HG03108 (cell line): Measurements from ENCODE around the gene FKBP1A.

ENCODE experiments used
- ATAC-seq: cut with Tn5 transposase; IDR thresholded peaks from one replicate; pipeline ENCODE4 v1.9.1; 2021; ENCODE audit warnings: moderate library complexity; ENCODE audit not compliant: unreplicated experiment

The FKBP1A gene

DNA sequence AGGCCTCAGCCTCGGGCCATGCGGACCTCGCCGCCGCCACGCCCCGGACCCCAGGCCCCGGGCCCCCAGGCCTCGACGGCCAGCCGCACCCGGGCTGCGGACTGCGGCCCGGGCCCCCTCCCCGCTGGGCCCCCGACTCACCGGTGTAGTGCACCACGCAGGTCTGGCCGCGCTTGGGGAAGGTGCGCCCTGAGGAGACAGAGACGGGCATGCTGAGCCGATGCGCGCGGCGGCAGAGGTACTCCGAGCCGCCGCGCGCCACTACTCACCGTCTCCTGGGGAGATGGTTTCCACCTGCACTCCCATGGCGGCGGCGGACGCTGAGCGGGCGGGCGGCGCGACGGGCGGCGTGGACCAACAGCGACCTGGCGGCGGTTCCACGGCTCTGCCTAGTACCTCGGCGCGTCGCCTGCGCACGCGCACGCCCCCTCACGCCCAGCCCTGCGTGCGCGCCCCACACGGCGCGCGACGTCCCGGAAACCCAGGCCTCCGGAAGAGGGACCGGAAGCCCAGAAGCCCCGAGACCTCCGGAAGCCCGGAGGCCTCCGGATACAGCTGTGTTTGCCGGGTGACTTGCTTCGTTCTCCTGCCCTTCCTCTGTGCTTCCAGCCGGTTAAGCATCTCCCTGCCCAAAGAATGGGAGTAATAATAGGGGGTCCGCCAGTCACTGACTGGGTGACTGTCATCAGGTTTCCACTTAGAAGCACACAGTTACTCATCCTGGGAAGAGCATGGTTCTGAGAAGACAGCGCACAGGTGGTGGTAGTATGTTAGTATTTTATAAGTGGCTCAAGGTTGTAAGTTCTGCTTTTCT lies at the start of gene FKBP1A:
TSS of gene FKBP1A (minus strand) at position 362 of the 814 bp plus-strand sequence. CDS start at position 306, 56 bp downstream.
- ATAC-seq: peak; percentile 82

GRCh38 chr20:1442304-1442703 lies 49.5 kb upstream of the FKBP1A start:
- no peak for ATAC-seq

GRCh38 chr20:1441133-1441532 lies 48.3 kb upstream of the FKBP1A start:
- ATAC-seq: no peak

DNA sequence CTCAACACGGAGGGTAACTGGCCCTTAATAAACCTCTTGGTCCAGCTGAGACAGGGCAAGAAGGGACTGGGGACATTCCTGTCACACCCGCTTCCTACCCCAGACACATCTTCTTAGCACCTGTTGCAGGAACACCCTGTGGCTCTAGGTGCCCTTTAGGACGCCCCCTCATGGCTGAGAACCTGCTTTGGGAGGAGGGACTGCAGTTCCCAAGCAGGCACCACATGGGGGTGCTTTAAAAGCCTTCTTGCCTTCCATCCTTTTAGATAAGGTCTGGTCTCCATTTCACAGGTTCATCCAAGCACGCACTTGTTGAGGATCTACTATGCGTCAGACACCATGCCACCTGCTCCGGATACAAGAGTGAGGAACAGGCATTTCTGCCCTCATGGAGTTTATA lies 47.2 kb upstream of the FKBP1A start:
- no peak for ATAC-seq

DNA sequence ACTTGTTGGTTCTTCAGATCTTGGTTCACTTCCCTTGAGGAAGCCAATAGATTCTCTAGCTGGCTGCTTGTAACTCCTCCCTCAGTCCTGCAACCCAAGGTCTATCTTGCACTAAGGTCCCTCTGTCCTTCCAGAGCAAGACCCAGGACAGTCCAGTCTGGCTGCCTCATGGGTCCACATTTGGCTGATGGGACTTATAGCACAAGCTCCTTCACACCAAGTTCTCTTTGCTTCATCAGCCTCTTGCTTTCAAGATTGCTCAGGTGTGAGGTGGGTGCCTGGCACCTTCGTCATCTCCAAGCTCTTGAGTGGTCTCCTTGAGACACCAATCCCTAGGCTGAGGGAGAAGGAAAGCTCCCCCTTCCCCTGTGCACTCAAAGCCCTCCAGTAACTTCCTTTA lies 45.5 kb upstream of the FKBP1A start:
- ATAC-seq: no peak

DNA sequence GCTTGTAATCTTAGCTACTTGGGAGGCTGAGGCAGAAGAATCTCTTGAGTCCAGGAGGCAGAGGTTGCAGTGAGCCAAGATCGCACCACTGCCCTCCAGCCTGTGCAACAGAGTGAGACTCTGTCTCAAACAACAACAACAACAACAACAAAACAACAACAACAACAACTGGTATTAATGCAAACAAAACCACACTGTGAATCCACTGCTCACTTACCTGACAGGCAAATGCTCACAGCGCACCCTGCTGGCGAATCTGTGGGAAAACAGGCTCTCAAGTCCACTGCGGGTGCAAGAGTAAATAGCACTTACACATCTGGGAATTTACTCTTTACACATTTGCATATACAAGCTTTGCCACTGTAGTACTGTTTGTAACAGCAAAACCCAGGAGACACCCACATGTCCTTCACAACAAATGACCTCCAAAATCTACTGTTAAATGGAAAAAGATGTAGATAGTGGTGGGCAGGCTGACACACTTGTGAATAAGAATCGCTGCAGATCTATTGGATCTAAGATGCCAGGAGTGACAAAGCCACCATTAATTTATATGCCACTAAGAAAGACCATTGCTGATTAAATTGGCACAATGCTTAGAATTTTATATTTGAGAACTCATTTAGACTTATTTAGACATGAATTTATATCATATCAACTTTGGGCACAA lies 44.5 kb upstream of the FKBP1A start:
- no peak for ATAC-seq

DNA sequence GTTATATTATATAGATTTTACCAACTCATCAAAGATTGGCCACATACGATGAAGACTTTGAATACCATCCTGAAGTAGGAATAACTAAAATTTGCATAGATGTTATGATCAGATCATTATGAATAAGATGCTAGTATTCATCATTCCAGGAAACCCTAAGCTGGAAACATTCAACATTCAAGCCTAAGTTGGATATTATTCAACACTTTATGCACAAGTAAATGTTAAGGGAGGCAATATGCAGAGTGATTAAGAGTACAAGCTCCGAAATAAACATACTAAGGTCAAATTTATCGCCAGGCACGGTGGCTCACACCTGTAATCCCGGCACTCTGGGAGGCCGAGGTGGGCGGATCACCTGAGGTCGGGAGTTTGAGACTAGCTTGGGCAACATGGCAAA lies 43.4 kb upstream of the FKBP1A start:
- ATAC-seq: no peak

GRCh38 chr20:1435337-1435699 lies 42.5 kb upstream of the FKBP1A start:
- ATAC-seq: no peak

- ATAC-seq: peak; percentile 93
These were observed 41.9 kb upstream of the FKBP1A start for GRCh38 chr20:1434571-1435336.

GRCh38 chr20:1431158-1431557 lies 38.3 kb upstream of the FKBP1A start:
- no peak for ATAC-seq

DNA sequence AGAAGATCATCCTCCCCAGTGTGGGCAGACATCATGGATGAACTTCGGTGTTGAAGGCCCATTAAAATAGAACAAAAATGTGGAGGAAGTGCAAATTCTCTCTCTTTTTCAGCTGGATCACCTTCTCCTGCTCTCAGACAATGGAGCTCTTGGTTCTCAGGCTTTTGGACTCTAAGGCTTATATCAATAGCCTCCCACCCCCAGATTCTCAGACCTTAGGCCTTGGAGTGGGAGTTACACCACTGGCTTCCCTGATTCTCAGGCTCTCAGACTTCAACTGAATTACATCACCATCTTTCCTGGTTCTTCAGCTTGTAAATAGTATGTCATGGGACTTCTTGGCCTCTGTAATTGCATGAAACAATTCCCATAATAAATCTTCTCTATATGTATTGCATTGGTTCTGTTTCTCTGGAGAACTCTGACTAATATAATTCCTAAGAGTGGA lies 37.2 kb upstream of the FKBP1A start:
- ATAC-seq: no peak

DNA sequence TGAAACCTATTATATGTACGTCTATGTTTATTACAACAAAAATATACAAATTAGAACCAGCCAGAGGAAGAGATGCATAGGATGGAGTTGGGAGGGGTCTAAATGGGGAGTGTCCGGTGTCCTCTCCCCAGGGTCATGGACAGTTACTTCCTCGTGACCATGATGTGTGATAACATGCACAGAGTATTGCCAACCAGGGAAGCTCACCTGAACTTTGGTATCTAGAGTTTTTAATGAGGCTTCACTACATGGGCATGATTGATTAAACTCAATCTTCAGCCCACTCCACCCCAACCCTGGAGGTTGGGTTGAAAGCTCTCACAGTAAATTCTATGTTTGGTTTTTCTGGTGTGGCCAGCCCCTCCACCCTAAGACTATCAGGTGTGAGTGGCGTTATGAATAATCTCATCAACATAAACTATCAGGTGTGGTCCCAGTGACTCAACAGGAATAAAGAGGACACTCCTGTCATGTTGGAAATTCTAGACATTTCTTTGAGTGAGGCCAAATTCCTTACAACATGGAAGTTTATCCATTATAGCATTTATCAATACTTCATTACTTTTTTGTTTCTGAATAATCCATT lies 36.4 kb upstream of the FKBP1A start:
- no peak for ATAC-seq

- ATAC-seq: no peak
These were observed 34.7 kb upstream of the FKBP1A start for GRCh38 chr20:1427457-1428054.

DNA sequence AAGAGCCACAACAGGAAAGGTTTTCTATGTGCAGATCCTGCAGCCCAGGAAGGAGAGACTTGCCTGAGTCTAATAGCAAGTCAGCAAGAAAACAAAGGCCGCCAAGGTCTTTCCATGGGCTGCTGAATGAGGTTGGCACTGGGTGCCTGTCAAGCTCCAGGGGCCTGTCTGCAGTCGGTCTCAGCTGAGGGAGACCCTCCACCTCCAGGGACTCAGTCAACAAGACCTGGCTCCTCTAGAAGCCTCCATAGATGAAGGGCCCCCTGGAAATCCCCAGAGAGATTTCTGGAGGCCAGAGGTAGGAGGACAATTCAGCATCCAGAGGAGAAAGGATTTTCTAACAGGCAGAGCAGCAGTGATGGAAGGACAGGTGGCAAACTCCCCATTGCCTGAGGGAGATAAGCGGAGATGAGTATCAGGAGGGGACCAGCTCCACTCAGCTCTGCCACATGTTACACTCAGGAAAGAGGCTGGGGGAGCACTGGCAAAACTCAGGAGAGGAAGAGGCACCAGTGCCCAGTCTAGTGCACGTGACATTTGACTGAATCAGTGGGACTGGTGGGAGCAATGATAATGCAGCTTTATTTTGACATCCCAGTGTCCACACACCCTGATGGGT lies 33.5 kb upstream of the FKBP1A start:
- no peak for ATAC-seq

DNA sequence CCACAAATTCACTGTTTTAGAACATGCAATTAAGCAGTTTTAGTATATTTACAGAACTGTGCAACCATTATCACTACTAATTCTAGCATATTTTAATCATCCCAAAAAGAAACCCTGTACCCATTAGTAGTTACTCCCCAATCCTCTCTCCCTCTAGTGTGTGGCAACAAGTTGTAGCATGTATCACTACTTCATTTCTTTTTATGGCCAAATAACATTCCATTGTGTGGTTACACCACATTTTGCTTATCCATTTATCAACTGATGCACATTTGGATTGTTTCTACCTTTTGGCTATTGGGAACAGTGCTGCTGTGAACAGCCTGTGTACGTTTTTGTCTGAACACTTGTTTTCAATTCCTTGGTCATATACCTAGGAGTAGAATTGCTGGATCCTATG lies 31.5 kb upstream of the FKBP1A start:
- no peak for ATAC-seq

DNA sequence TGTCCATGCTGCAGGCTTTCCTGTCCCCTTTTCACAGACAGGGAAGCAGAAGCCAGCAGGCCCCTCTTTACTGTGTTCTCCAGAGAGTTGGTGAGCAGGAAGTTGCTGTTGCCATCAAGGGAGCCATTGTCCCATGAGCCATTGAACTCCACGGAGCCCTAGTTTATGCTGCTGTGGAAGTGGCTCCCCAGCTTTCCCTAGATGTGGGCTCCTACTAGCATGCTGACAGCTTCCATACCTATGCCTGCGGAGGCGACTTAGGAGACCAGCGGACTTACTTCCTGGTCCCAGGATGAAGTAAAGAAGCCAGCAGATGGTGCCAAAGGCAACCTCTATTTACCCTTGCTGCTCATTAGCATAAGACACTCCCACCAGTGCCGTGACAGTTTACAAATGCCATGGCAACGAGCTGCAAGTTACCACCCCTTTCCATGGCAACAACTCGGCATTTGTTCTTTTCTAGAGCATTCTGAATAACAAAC lies 30.8 kb upstream of the FKBP1A start:
- ATAC-seq: no peak

DNA sequence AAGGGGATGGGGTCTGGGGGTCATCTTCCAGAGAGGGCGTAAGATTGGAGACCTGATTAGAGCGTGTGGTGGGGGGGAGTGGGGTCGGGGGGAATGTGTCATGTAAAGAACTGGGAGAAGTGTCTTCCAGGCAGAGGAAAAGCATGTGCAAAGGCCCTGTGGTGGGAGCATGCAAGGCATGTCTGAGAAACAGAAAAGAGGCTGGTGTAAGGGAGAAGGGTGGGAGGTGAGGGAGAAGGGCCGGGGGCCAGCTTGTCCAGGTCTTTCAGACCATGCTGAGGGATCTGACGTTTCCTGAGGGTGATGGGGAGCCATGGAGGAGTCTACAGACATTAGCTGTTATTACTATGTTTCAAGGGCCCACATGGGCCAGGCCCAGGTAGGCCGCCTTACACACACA lies 30.4 kb upstream of the FKBP1A start:
- no peak for ATAC-seq

DNA sequence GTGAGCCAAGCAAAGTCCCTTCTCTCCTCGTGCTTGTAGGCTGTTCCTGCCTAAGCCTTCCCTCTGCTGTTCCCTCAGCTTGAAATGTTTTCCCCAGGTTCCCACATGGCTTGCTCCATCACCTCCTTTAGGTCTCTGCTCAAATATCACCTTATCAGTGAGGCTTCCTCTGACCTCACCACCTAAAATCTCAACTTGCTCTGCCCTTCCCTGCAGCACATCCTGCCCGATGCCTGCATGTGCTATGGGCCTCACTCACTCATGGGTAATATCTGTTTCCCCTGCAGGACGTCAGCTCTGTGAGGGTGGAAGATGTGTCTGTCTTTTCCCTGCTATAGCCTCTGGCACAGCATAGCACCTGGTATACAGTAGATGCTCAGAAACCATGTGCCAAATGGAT lies 29.9 kb upstream of the FKBP1A start:
- no peak for ATAC-seq

GRCh38 chr20:1420066-1420465 lies 27.2 kb upstream of the FKBP1A start:
- no peak for ATAC-seq

GRCh38 chr20:1418350-1418749 lies 25.5 kb upstream of the FKBP1A start:
- no peak for ATAC-seq
